Measurements from ENCODE around the gene ZNF471. TPM values are rescaled to one million over a fixed set of nuclear protein-coding genes. Genes with fewer than 3 reads are reported as not detected.

The ZNF471 gene
- polyA plus RNA-seq, 4 donors, result 11.8 to 36.1 (median 22.6) TPM

GRCh38 chr19:56572589-56572988 is 64.9 kb downstream of the ZNF471 start:
- DNase-seq (ENCODE audit: low read depth in 4 of 4, low spot score in 2 of 4), result no peak

GRCh38 chr19:56573914-56574313 is 66.3 kb downstream of the ZNF471 start:
- no peak for DNase-seq (ENCODE audit: low read depth in 4 of 4, low spot score in 2 of 4)

- no peak for DNase-seq (ENCODE audit: low read depth in 4 of 4, low spot score in 2 of 4)
Observed at GRCh38 chr19:56577719-56578602, 70.3 kb downstream of the ZNF471 start.

Other genes starting within 250 kb of the ZNF471 start
- 1 to 10 TPM in 3 of 4 donors, under 1 TPM in 1; 0.92 to 5.4 (median 3.4) TPM for gene EDDM13, start 235.1 kb upstream of the ZNF471 start, polyA plus RNA-seq (ENCODE audit: insufficient read length in 4 of 4)
- gene ZSCAN5A, start 193.0 kb upstream of the ZNF471 start, polyA plus RNA-seq (ENCODE audit: insufficient read length in 4 of 4), result 10 to 100 TPM; 10.7 to 20.0 (median 16.4) TPM
- gene ZNF582, start 114.3 kb upstream of the ZNF471 start, polyA plus RNA-seq (ENCODE audit: insufficient read length in 4 of 4), result 10 to 100 TPM; 10.6 to 12.1 (median 11.6) TPM
- 10 to 100 TPM in 1 of 4 donors, 1 to 10 TPM in 3; 8.6 to 11.9 (median 9.6) TPM for gene ZNF583, start 103.5 kb upstream of the ZNF471 start, polyA plus RNA-seq (ENCODE audit: insufficient read length in 4 of 4)
- 10 to 100 TPM; 12.6 to 24.8 (median 19.9) TPM for gene ZNF667, start 30.5 kb upstream of the ZNF471 start, polyA plus RNA-seq (ENCODE audit: insufficient read length in 4 of 4)
- gene ZFP28, start 31.1 kb downstream of the ZNF471 start, polyA plus RNA-seq (ENCODE audit: insufficient read length in 4 of 4), result 10 to 100 TPM; 11.1 to 19.2 (median 12.8) TPM
- gene ZNF470, start 59.6 kb downstream of the ZNF471 start, polyA plus RNA-seq (ENCODE audit: insufficient read length in 4 of 4), result 10 to 100 TPM in 2 of 4 donors, 1 to 10 TPM in 2; 7.3 to 10.6 (median 9.5) TPM
- 10 to 100 TPM in 2 of 4 donors, 1 to 10 TPM in 2; 8.1 to 11.3 (median 9.5) TPM for gene ZNF71, start 87.4 kb downstream of the ZNF471 start, polyA plus RNA-seq (ENCODE audit: insufficient read length in 4 of 4)
- 1 to 10 TPM; 1.1 to 2.3 (median 1.8) TPM for gene SMIM17, start 135.3 kb downstream of the ZNF471 start, polyA plus RNA-seq (ENCODE audit: insufficient read length in 4 of 4)
- 1 to 10 TPM; 4.4 to 7.3 (median 4.7) TPM for gene ZNF835, start 163.9 kb downstream of the ZNF471 start, polyA plus RNA-seq (ENCODE audit: insufficient read length in 4 of 4)

All from left renal cortex interstitium (tissue), 4 donors.